Activated CD4-positive, alpha-beta T cell treated with anti-CD3 and anti-CD28 coated beads, Interleukin-10, Interleukin-2, amounts not matched to agents 100 ng/mL and 50 ng/mL, durations not matched to agents 16 hours and 8 hours (primary cell): ENCODE results near the gene CWC25.
A peak's percentile ranks its signal among the peaks of the same experiment; 100 is the strongest.

Experiments used
- DNase-seq: peaks from one replicate; pipeline ENCODE4 v3.0.0-alpha.2; 2020

CWC25 gene

DNA sequence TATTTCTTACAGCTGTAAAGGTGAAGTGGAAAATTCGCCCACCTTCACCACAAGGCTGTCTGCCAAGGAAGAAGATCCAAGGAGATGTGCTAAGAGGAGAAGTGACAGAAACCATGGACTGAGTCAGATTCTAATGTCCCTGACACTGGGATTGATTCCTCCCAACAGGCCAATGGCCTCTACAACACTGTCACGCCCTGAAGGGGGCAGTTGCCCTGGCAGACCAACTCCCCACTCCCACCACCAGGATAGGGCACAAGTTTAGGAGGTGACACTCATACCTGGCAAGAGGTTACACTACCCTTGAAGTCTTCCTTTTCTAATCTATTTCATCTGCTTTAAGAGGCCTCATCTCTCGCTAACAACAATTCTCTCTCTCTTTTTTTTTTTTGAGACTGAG is 41.9 kb downstream of the CWC25 start:
- DNase-seq = no peak

- DNase-seq = no peak
Measured at GRCh38 chr17:38779965-38780752, 45.0 kb downstream of the CWC25 start.

- DNase-seq = no peak
Measured at GRCh38 chr17:38777641-38778250, 47.4 kb downstream of the CWC25 start.

- no peak for DNase-seq
Measured at GRCh38 chr17:38773258-38773657, 51.9 kb downstream of the CWC25 start.

- DNase-seq = no peak
Measured at GRCh38 chr17:38768417-38768816, 56.7 kb downstream of the CWC25 start.

DNA sequence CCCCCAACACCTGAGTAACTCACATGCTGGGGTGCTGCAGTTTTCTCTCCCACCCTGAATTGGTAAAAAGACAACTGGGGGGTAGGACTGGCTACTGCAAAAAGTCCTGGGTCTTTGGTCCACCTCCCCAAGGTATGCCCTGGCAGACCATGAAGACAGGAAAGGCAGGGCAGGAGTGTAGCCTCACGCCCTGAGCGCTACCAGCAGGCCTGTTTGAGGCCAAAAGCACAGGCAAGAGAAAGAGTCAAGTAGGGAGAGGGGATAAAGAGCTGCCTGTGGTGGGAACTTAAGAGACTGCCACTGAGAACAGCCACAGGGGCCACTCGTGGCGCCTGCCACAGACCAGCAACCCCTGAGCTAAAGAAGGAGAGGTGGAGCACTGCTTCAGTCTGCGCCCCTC is 58.8 kb downstream of the CWC25 start:
- no peak for DNase-seq

DNA sequence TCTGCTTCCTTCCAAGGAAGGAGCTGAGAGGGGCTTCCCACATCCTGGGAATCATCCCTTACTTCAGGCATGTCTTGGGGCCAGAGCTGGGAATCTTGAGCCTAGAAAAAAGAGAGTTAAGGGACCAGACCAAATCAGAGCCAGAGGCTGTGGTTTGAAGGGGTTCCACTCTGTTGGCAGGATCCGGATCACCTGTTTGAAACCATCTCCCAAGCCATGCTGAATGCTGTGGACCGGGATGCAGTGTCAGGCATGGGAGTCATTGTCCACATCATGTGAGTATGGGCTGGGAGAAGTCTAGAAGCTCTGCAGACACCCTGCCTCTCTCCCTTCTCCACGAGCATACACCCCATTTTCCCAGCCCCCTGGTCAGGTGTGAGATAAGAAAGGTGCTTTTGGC is 62.9 kb downstream of the CWC25 start:
- DNase-seq = no peak

GRCh38 chr17:38761612-38762011 is 63.5 kb downstream of the CWC25 start:
- peak; percentile 49 for DNase-seq

DNA sequence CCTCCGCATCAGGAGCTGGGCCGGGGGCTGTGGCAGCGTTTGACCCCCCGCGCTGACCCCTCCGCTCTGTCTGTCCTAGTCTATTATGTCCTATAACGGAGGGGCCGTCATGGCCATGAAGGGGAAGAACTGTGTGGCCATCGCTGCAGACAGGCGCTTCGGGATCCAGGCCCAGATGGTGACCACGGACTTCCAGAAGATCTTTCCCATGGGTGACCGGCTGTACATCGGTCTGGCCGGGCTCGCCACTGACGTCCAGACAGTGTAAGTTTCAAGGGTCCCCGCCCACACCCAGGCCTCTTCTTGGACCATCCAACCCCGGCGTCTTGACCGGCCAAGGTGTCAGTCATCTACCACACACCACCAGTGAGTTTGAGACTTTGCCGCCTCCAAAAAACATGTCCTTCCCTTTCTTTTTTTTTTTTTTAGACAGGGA is 72.0 kb downstream of the CWC25 start:
- DNase-seq = no peak

DNA sequence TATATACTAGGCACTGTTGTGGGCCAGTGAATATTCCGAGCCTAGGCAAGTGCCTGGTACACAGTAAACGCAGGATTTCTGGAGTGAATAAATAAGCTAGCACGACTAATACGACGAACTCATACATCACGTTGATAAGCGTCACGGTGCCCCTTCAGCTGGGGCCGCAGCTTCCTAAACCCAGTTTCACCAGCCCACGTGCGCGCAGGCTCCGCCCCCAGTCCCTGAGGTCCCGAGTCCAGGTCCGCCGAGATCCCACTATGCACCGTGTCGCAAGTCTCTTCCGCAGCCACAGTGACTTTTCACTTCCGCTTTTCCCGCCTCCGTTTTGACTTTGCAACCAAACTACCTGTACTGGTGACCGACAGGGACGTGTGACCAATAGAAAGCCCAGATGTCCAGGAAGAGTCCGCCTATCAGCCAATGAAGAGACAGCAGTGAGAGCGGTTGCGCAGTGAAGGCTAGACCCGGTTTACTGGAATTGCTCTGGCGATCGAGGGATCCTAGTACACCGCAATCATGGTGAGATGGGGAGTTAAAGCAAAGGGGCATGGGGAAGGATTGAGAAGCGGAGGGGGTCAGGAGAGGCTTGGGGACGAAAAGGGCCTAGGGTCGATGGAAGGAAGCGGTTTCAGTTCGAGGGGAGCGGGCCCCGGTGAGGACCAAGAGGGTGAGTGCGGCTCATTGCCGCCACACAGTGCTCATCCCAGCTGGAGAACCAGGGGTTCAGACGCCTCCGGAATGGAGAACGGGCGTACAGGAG is 72.6 kb downstream of the CWC25 start, which contains the start of gene PSMB3:
Gene PSMB3, plus strand, starts transcription at position 434 of the 763 bp plus-strand sequence. Its CDS starts 86 bp downstream, at position 520.
- DNase-seq = peak; percentile 100

DNA sequence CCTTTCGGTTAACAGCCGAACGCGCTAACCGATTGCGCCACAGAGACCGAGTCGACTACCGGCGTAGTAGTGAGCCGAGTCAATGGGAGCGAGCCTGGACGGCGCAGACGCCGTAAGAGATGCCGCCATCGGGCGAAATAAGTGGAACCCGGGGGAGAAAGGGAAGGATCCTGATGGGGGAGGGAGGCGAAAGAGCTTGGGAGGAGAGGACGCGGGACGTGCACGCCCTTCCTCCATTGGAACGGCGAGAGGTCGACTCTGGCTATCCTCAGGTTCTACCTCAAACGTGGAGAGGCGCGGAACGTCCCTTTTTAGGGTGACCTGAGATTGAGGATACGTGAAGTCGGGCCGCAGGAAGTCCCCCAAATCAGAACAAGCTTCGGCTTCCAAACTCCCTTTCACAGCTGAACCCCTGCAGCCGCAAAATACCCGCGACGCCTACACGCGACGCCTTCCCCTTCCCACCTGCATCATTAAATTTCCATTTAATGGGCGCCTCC is 73.3 kb downstream of the CWC25 start:
- DNase-seq = peak; percentile 84

- DNase-seq = no peak
Measured at GRCh38 chr17:38751144-38751807, 73.8 kb downstream of the CWC25 start.
